ENCODE data around the gene ACSL5. TPM values are rescaled to one million over a fixed set of nuclear protein-coding genes. Genes with fewer than 3 reads are reported as not detected.

ACSL5 gene
- total and polyA plus RNA-seq, 10 of the 15 experiments (the other 5 are each of a cell fraction or from before 2014, with no cell fraction given): 22.3 to 57.0 (median 46.4) TPM

- ChIA-PET POLR2A (no interaction called here), SMC1A (ENCODE audit: uncharacterized antibody, unreplicated experiment) (no interaction called here), RAD21 (ENCODE audit: unreplicated experiment) (no interaction called here), CTCF (interaction anchor here (0.7 to 1.7 kb wide), 3 partner anchors 14 to 24 kb away, joined by 3 to 4 read pairs (median 4); no protein-coding TSS in a partner anchor)
- Histone ChIP-seq H3K9me3 (replicated peaks; ENCODE audit: control insufficient read depth, insufficient read depth, low read length) (no peaks in the 10 kb centered on the region), H3K27me3 (replicated peaks in 1 of 2; ENCODE audit: control insufficient read depth in 2 of 2, insufficient read depth in 2 of 2, low read length in 1 of 2) (no peaks in the 10 kb centered on the region; a peak in 1 of 4 replicates), H3K4me3 (no peak overlapping the region), H3K27ac (ENCODE audit: control insufficient read depth, insufficient read depth) (no peak overlapping the region), H4K20me1 (ENCODE audit: control insufficient read depth, insufficient read depth) (no peaks in the 10 kb centered on the region), H2AFZ (ENCODE audit: control insufficient read depth, low read depth, low read length) (no peak overlapping the region), H3K4me1 (ENCODE audit: control insufficient read depth, insufficient read depth, low read length) (no peaks in the 10 kb centered on the region), H3K36me3 (ENCODE audit: control insufficient read depth in 2 of 2, insufficient read depth in 2 of 2, low read length in 1 of 2) (no peaks in the 10 kb centered on the region), H3K9ac (ENCODE audit: control insufficient read depth, insufficient read depth, low read length) (no peak overlapping the region), H3K4me2 (ENCODE audit: control insufficient read depth, insufficient read depth) (no peak overlapping the region), H3K79me2 (ENCODE audit: control insufficient read depth, insufficient read depth, low read length) (no peaks in the 10 kb centered on the region)
- 39% methylated on average over 4 of the region's 4 CpGs for WGBS (ENCODE audit: insufficient coverage, insufficient replicate concordance, low lambda C conversion rate, missing lambda C conversion rate)
- no peak for TF ChIP-seq CREB1 (IDR thresholded peaks at IDR 0.05; ENCODE audit: low read depth)
- no peak for TF ChIP-seq NR2C2 (IDR thresholded peaks at IDR 0.05; ENCODE audit: borderline replicate concordance, control insufficient read depth, insufficient read length, low read depth)
- in situ Hi-C loops (cut with MboI): no loop called here
- no TSS peak for BruUV-seq (replicated peaks)
- no peak for ATAC-seq
- no peak for FAIRE-seq
- intact Hi-C loops (cut with micrococcal nuclease; ENCODE audit: unreplicated experiment): no loop called here
- no peak for DNase-seq (ENCODE audit: low read depth, low spot score)
These were observed 38.0 kb upstream of the ACSL5 start for GRCh38 chr10:112335868-112336265.

DNA sequence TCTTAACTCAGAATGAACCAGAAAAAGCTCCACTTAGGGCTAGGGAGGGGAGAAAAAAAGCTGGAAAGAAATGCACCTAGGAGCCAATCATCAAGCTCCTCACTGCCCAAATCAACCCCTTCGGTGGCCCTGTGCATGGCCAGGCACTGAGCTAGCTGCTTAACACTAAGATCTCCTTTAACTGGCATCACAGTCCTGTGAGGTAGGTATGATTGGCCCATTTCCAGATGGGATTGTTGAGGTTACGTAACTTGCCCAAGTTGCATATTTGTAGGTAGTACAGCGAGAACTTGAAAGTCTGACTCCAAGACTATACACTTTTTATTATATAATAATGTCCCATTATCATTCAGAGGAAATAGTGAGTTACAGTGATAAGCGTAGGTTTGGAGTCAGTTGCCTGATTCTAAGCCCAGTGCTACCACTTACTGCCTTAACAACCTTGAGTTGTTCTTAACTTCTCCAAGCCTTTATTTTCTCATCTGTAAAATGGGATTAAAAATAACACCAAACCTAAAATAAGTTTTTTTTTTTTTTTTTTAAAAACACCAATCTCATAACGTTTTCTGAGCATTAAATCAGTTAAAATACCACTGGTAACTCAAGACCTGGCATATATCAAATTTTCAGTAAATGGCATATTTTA lies 37.2 kb upstream of the ACSL5 start:
- ChIA-PET RAD21 (ENCODE audit: unreplicated experiment) (no interaction called here), POLR2A (no interaction called here), SMC1A (ENCODE audit: uncharacterized antibody, unreplicated experiment) (no interaction called here), CTCF (interaction anchor here (1.7 kb wide), 1 partner anchor 15 kb away, joined by 4 read pairs; no protein-coding TSS in a partner anchor)
- FAIRE-seq (no peak), ATAC-seq (no peak), DNase-seq (ENCODE audit: low read depth, low spot score) (no peak)
- no peaks in the 10 kb centered on the region for H3K9me3 ChIP-seq (replicated peaks; ENCODE audit: control insufficient read depth, insufficient read depth, low read length)
- no peaks in the 10 kb centered on the region for H3K79me2 ChIP-seq (ENCODE audit: control insufficient read depth, insufficient read depth, low read length)
- no peak overlapping the region for H3K9ac ChIP-seq (ENCODE audit: control insufficient read depth, insufficient read depth, low read length)
- BruUV-seq (replicated peaks): no TSS peak
- H3K4me2 ChIP-seq (ENCODE audit: control insufficient read depth, insufficient read depth): no peak overlapping the region
- no peaks in the 10 kb centered on the region for H4K20me1 ChIP-seq (ENCODE audit: control insufficient read depth, insufficient read depth)
- no peak for TF ChIP-seq EED (IDR thresholded peaks at IDR 0.05; ENCODE audit: low read depth)
- no peak for TF ChIP-seq MYC (IDR thresholded peaks at IDR 0.05; ENCODE audit: insufficient read depth, insufficient read length, insufficient replicate concordance, low read length, severe bottlenecking)
- TF ChIP-seq HDAC2 (IDR thresholded peaks at IDR 0.05): no peak
- no peak for TF ChIP-seq CHD4 (IDR thresholded peaks at IDR 0.05)
- TF ChIP-seq, protein P1, sequence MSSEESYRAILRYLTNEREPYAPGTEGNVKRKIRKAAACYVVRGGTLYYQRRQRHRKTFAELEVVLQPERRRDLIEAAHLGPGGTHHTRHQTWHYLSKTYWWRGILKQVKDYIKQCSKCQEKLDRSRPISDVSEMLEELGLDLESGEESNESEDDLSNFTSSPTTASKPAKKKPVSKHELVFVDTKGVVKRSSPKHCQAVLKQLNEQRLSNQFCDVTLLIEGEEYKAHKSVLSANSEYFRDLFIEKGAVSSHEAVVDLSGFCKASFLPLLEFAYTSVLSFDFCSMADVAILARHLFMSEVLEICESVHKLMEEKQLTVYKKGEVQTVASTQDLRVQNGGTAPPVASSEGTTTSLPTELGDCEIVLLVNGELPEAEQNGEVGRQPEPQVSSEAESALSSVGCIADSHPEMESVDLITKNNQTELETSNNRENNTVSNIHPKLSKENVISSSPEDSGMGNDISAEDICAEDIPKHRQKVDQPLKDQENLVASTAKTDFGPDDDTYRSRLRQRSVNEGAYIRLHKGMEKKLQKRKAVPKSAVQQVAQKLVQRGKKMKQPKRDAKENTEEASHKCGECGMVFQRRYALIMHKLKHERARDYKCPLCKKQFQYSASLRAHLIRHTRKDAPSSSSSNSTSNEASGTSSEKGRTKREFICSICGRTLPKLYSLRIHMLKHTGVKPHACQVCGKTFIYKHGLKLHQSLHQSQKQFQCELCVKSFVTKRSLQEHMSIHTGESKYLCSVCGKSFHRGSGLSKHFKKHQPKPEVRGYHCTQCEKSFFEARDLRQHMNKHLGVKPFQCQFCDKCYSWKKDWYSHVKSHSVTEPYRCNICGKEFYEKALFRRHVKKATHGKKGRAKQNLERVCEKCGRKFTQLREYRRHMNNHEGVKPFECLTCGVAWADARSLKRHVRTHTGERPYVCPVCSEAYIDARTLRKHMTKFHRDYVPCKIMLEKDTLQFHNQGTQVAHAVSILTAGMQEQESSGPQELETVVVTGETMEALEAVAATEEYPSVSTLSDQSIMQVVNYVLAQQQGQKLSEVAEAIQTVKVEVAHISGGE (CRISPR knock-in tag; IDR thresholded peaks at IDR 0.05): no peak
- TF ChIP-seq TBL1XR1 (IDR thresholded peaks at IDR 0.05; ENCODE audit: low read depth, low read length): no peak
- no peak for TF ChIP-seq TARDBP (IDR thresholded peaks at IDR 0.05; ENCODE audit: borderline replicate concordance)
- TF ChIP-seq PAX5 (IDR thresholded peaks at IDR 0.05; ENCODE audit: borderline replicate concordance, low read depth, low read length): no peak
- no peak for TF ChIP-seq TCF3 (IDR thresholded peaks at IDR 0.05; ENCODE audit: borderline replicate concordance, insufficient read depth, low read depth, low read length)
- no peak for TF ChIP-seq CBFB (IDR thresholded peaks at IDR 0.05; ENCODE audit: low read depth)
- no peak for TF ChIP-seq JUND (IDR thresholded peaks at IDR 0.05; ENCODE audit: low read depth, low read length)
- no peak for TF ChIP-seq ASH2L (IDR thresholded peaks at IDR 0.05; ENCODE audit: borderline replicate concordance, low read depth)
- no peak for TF ChIP-seq IRF4 (IDR thresholded peaks at IDR 0.05; ENCODE audit: low read depth, low read length)
- intact Hi-C loops (cut with micrococcal nuclease; ENCODE audit: unreplicated experiment) (no loop called here), in situ Hi-C loops (cut with MboI) (no loop called here)
- no peaks in the 10 kb centered on the region; a peak in 1 of 4 replicates for H3K27me3 ChIP-seq (replicated peaks in 1 of 2; ENCODE audit: control insufficient read depth in 2 of 2, insufficient read depth in 2 of 2, low read length in 1 of 2)
- H3K36me3 ChIP-seq (ENCODE audit: control insufficient read depth in 2 of 2, insufficient read depth in 2 of 2, low read length in 1 of 2): no peaks in the 10 kb centered on the region
- 50% methylated on average over 5 of the region's 5 CpGs for WGBS (ENCODE audit: insufficient coverage, insufficient replicate concordance, low lambda C conversion rate, missing lambda C conversion rate)
- H3K27ac ChIP-seq (ENCODE audit: control insufficient read depth, insufficient read depth): no peak overlapping the region
- H3K4me1 ChIP-seq (ENCODE audit: control insufficient read depth, insufficient read depth, low read length): no peaks in the 10 kb centered on the region
- H3K4me3 ChIP-seq: no peak overlapping the region
- H2AFZ ChIP-seq (ENCODE audit: control insufficient read depth, low read depth, low read length): no peak overlapping the region

Measured in GM12878 (cell line).